Inflammatory macrophage treated with lipopolysaccharide for 1 hour (primary cell): ENCODE measurements around the gene B3GNT3.

ENCODE experiments used
- DNase-seq, 2 donors: peaks; one replicate each; pipeline ENCODE4 v3.0.0-alpha.2; 2020 to 2022

B3GNT3 gene

DNA sequence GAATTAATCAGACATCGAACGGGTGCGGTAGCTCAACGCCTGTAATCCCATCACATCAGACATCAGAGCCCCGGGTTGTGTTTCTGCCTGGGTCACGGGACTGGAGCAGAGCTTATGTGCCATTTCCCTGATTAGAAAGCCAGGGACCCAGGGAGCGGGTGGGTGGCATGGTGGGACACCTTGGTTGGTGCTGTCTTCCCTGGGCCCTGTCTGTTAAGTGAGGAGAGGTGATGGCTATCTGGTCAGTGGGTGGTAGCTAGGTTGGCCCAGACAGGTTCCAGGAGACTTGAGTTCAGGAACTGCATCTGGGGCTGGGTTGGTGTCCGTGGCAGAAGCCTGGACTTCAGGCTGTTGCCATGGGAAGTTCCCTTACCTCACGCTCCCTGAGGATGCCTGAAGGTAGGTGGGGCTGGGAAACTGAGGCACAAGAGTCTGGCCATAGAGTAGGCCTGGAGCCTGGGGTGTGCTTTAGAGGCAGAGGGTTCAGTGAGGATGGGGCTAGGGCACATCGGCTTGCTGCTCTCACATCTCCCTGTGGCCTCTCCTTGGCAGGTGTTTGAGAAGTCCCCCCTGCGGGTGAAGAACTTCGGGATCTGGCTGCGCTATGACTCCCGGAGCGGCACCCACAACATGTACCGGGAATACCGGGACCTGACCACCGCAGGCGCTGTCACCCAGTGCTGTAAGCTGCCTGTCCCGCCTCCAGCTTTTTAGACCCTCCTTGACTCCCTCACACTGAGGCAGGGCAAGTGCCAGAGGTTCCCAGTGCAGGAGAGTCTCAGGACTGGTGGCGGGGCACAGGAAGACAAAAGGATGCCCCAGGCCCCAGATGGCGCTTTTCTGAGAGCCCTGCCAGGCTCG lies 66.8 kb downstream of the B3GNT3 start:
- no peak for DNase-seq

DNA sequence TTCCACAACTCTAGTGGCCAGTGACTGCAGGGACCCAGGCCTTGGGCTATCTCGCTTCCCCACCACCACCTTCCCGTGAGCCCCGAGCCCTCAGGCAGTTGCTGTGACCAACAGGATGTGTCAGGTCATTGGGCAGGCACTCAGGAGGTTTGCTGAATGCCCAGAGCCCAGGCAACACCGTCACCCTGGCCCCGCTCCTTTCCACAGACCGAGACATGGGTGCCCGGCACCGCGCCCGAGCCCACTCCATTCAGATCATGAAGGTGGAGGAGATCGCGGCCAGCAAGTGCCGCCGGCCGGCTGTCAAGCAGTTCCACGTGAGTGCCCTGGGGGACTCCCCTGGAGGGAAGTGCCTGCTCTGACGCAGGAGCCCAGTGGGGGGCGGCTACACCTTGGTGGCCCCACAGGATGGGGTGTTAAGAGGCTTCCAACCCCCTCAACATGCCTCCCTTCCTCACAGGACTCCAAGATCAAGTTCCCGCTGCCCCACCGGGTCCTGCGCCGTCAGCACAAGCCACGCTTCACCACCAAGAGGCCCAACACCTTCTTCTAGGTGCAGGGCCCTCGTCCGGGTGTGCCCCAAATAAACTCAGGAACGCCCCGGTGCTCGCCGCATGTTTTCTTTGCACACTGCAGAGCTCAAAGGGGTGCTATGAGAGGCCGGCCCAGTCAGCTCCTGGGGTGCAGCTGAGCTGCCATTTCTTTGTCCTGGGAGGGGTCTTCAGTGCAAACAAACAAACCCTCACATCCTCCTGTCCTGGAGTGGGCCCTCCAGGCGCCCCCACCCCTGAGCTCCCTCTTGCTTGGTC lies 68.0 kb downstream of the B3GNT3 start:
- no peak for DNase-seq
